Left lung (tissue), 10 donors: ENCODE measurements around the gene RMDN3. TPM values are rescaled to one million over a fixed set of nuclear protein-coding genes. Genes with fewer than 3 reads are reported as not detected.

Experiments used
- ATAC-seq: fragments of 200-7000 bp; cut with Tn5 transposase; one replicate; pipeline ENCODE4 v1.9.1; 2020; ENCODE audit warnings: moderate library complexity
- DNase-seq, 4 donors: peaks; one replicate each; pipeline ENCODE4 v3.0.0-alpha.2; 2013 to 2020
- H3K27ac ChIP-seq, 2 donors: fragments of 200-600 bp; sonication (generic) in 1 of 2; one replicate each; pipeline versions ENCODE4 v1.5.0 to v1.8.0; 2020 to 2021
- H3K27me3 ChIP-seq, 2 donors: fragments of 200-600 bp; sonication (generic) in 1 of 2; one replicate each; pipeline versions ENCODE4 v1.5.0 to v1.8.0; 2020 to 2021
- H3K36me3 ChIP-seq, 2 donors: fragments of 200-600 bp; sonication (generic) in 1 of 2; one replicate each; pipeline versions ENCODE4 v1.5.0 to v1.8.0; 2020 to 2021
- H3K4me1 ChIP-seq, 2 donors: fragments of 200-600 bp; one replicate each; pipeline ENCODE4 v1.8.0; 2021
- H3K4me3 ChIP-seq, 2 donors: fragments of 200-600 bp; sonication (generic) in 1 of 2; one replicate each; pipeline versions ENCODE4 v1.5.0 to v1.8.0; 2020 to 2021; ENCODE audit warnings: mild to moderate bottlenecking in 1 of 2
- H3K9me3 ChIP-seq, 2 donors: fragments of 200-600 bp; sonication (generic) in 1 of 2; one replicate each; pipeline versions ENCODE4 v1.5.0 to v1.8.0; 2020 to 2021
- intact Hi-C, 2 donors: fragments of 100-400 bp; cut with DNase I; formaldehyde crosslinking; loops; one replicate each; pipeline versions ENCODE4 v1.11.2 to v1.14.2; 2022
- polyA plus RNA-seq, 6 donors: library from polyadenylated mRNA; unstranded; fragments of 120-200 nt; gene quantifications; one replicate each; pipeline ENCODE4 v1.2.1, GENCODE V29; 2013; ENCODE audit not compliant: insufficient read length in 6 of 6
- total RNA-seq, 2 donors: library from RNA; stranded (reverse); fragmentation: NEBNext Ultra II Directional; extraction: Animal tissue kit (Norgen Biotek cat#: 25700); gene quantifications; one replicate each; pipeline ENCODE4 v1.2.1, GENCODE V29; 2021
- TF ChIP-seq, protein P1 (sequence below), 2 donors: fragments of 200-600 bp; sonication (generic) in 1 of 2; IDR thresholded peaks; one replicate each; pipeline versions ENCODE4 v1.5.0 to v1.8.0; 2021; ENCODE audit warnings: antibody characterized with exemption in 2 of 2
- donor health status: DM: no; HTN: yes; CAD: no.
- donor health status: DM: no; HTN: no; CAD: no.

RMDN3 gene
- total and polyA plus RNA-seq, 8 donors: 30.8 to 83.1 (median 36.0) TPM

DNA sequence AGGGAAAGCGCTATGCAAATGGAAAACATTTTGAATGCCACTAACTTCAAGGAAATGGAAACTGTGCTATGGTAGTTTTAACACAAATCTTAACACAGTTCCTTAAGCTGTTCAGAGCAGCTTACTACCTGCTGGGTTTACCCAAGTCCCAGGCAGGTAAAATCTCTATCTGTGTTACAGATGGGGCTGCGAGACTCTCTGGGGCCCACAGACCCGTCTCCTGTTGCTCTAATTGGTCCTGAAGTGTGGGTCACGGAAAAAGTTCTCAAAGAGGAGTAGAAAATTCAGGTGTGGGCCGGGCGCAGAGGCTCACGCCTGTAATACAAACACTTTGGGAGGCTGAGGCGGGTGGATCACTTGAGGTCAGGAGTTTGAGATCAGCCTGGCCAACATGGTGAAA, 34.9 kb upstream of the RMDN3 start:
- H3K27me3 ChIP-seq: no peaks in the 10 kb centered on the region
- peaks cover 8 to 51% of the 10 kb centered on the region in 2 donors for H3K4me1 ChIP-seq
- ATAC-seq (peak; percentile 3), DNase-seq (no peak)
- H3K27ac ChIP-seq: no peak overlapping the region
- no peaks in the 10 kb centered on the region for H3K9me3 ChIP-seq
- no peak overlapping the region for H3K4me3 ChIP-seq
- H3K36me3 ChIP-seq: peaks cover 0 to 10% of the 10 kb centered on the region in 2 donors
- intact Hi-C loops: no loop called here
- TF ChIP-seq, protein P1, sequence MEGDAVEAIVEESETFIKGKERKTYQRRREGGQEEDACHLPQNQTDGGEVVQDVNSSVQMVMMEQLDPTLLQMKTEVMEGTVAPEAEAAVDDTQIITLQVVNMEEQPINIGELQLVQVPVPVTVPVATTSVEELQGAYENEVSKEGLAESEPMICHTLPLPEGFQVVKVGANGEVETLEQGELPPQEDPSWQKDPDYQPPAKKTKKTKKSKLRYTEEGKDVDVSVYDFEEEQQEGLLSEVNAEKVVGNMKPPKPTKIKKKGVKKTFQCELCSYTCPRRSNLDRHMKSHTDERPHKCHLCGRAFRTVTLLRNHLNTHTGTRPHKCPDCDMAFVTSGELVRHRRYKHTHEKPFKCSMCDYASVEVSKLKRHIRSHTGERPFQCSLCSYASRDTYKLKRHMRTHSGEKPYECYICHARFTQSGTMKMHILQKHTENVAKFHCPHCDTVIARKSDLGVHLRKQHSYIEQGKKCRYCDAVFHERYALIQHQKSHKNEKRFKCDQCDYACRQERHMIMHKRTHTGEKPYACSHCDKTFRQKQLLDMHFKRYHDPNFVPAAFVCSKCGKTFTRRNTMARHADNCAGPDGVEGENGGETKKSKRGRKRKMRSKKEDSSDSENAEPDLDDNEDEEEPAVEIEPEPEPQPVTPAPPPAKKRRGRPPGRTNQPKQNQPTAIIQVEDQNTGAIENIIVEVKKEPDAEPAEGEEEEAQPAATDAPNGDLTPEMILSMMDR (IDR thresholded peaks at IDR 0.05): no peak

DNA sequence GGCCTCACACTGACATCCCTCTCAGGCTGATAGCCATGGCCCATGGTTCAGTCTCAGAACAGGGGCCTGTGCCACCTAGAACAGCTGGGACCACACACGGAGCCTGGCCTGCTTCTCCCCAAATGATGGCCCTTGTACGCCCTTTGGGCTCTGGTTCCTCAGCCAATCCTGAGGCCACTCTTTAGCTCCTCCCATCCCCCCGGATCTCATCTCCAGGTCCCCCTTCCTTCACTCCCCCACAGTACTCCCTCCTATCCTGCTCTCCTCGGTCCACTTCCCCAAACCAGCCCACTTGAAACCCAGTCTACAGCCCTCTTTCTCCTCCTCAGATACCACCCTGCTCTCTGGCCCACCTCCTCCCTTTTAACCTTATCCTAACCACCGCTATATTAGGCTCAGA, 34.1 kb upstream of the RMDN3 start:
- intact Hi-C loops: no loop called here
- ATAC-seq: no peak
- H3K27ac ChIP-seq: peak overlapping the region in 1 of 2 donors; percentile 66

DNA sequence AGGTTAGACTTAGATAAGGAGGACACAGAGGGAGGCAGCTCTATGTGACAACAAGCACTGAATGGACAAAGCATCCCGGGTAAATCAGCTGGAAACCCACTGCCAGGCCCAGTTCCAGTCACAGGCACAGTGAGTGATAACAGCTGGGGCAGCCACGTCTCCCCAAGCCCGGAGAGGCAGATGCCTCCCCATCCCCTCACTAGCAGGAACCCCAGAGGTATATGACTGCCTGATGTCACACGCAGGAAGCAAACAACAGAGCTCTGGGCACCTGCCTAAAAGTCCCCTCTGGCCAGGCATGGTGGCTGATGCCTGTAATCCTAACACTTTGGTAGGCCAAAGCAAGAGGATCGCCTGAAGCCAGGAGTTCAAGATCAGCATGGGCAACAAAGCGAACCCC, 32.9 kb upstream of the RMDN3 start:
- DNase-seq (peak in 1 of 4 donors; percentile 18), ATAC-seq (no peak)
- no peaks in the 10 kb centered on the region for H3K9me3 ChIP-seq
- no peak overlapping the region for H3K4me3 ChIP-seq
- TF ChIP-seq, protein P1 (IDR thresholded peaks at IDR 0.05): no peak
- H3K36me3 ChIP-seq: peaks cover 0 to 10% of the 10 kb centered on the region in 2 donors
- H3K27me3 ChIP-seq: no peaks in the 10 kb centered on the region
- intact Hi-C loops: no loop called here
- peak overlapping the region; percentile 66 to 67 for H3K27ac ChIP-seq
- H3K4me1 ChIP-seq: peaks cover 8 to 32% of the 10 kb centered on the region in 2 donors

More for the DNA sequence above, 34.1 kb upstream of the RMDN3 start:
- TF ChIP-seq, protein P1 (IDR thresholded peaks at IDR 0.05): no peak
- DNase-seq: no peak
- no peaks in the 10 kb centered on the region for H3K27me3 ChIP-seq
- no peak overlapping the region for H3K4me3 ChIP-seq
- peaks cover 8 to 42% of the 10 kb centered on the region in 2 donors for H3K4me1 ChIP-seq
- peaks cover 0 to 10% of the 10 kb centered on the region in 2 donors for H3K36me3 ChIP-seq
- H3K9me3 ChIP-seq: no peaks in the 10 kb centered on the region

DNA sequence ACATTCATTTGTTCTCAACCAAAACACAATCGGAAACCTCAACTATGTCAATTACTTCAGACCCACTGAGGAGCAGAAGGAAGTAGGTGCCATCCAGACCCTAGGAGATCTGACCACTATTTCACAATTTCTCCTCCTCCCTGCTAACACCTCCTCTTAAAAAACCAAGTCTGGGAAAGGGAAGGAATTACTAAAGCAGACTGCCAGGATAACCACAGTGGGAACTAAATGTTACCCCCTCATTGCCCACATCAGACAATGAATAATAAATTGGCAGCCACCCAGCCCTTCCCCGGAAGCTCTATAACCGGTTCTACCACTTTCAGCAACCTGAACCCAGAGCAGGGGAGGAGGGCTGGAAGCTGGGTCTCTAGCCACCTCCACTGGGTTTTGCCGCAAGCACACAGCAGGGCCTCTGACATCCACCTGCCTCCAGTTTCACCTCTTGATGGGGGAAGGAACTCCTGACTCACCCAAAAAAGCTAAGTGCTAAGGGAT, 32.3 kb upstream of the RMDN3 start:
- intact Hi-C loops: no loop called here
- Histone ChIP-seq H3K27me3 (no peaks in the 10 kb centered on the region), H3K4me1 (peaks cover 8 to 32% of the 10 kb centered on the region in 2 donors), H3K4me3 (no peak overlapping the region), H3K27ac (peak overlapping the region; percentile 66 to 67), H3K36me3 (peaks cover 0 to 10% of the 10 kb centered on the region in 2 donors), H3K9me3 (no peaks in the 10 kb centered on the region)
- ATAC-seq: peak; percentile 71
- TF ChIP-seq, protein P1 (IDR thresholded peaks at IDR 0.05): no peak
- DNase-seq: peak in 2 of 4 donors; percentile 57 to 76

DNA sequence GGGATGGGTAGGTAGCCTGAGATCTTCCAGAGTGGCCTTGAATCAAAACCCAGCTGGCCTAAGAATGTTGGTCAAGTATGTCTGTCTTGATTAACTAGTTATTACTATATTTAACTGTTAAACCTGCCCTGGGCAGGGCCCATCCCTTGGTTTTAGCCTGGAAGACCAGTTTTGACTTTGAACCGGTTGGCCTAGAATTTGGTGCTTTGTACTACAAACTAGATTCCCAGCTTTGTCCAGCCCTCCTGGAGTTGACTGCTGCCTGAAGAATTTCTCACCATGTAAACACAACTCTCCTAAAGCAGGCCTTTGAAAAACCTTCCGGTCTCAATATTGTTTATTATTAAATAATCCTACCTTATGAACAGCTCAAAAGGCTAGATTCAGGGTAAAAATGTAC, 30.8 kb upstream of the RMDN3 start:
- DNase-seq (peak in 1 of 4 donors; percentile 40), ATAC-seq (peak; percentile 4)
- H3K36me3 ChIP-seq: no peaks in the 10 kb centered on the region
- TF ChIP-seq, protein P1 (IDR thresholded peaks at IDR 0.05): no peak
- no peaks in the 10 kb centered on the region for H3K27me3 ChIP-seq
- H3K4me3 ChIP-seq: no peak overlapping the region
- no peaks in the 10 kb centered on the region for H3K9me3 ChIP-seq
- peaks cover 8 to 32% of the 10 kb centered on the region in 2 donors for H3K4me1 ChIP-seq
- H3K27ac ChIP-seq: no peak overlapping the region
- intact Hi-C loops: no loop called here
